Germinal center (tissue), 1 donor: Measurements from ENCODE around the gene R3HDM2.
"Not testable (repeated sequence)": the region's sequence is repeated elsewhere in the genome, so short reads cannot be mapped to it uniquely, and the experiment has no call there.

Source experiments
- DNase-seq: peaks from one replicate; pipeline ENCODE4 v3.0.0; 2012; ENCODE audit warnings: mixed read lengths, low spot score

Gene R3HDM2

DNA sequence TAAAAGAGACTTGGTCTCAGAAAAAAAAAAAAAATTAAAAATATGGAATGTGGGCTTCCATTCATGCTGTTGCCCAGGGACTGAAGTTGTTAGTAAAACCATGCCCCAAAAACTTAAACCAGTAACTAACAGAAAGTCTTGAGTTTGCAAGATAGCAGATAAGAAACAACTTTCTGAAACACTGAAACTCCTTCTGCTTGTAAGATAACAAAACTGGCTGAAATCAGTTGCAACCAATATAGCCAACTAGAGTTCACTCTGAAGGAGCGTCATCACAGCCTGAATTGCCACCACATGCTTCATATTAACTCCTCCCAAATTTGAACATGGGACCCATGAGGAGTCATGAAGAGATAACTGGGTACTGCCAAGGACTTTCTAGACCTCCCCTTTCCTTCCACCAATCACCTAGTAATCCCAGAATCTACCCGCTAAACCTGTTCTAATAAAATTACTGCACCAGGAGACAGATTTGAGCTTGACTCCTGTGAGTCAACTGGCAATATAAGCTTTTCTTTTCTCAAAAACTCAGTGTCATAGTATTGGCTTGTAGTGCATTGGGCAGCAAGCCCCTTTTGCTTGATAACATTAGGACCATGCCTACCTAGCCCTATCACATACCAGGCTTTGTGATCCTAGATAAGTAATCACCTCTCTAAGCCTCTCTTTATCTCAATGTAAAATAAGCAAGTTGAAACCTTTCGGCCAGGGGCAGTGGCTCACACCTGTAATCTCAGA lies 53.6 kb downstream of the R3HDM2 start:
- DNase-seq = no peak

GRCh38 chr12:57372233-57372632 lies 58.6 kb downstream of the R3HDM2 start:
- no peak for DNase-seq

DNA sequence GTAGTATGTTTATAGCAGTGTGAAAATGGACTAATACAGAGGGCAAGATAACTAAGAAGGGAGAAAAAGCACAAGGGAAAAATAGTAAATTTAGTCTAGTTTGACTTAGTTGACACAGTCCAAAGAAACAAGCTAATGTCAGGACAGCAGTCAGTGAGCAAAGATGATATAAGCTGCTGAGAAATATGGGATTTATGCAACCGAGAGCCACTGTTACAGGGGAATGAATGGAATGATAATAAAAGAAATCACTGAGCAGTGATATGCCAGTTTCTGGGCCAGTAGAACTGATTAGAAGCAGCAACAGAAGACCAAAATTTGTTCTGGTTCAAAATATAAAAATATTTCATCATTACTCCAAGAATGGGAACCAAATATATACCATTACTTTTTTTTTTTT lies 60.1 kb downstream of the R3HDM2 start:
- no peak for DNase-seq

GRCh38 chr12:57370072-57370471 lies 60.8 kb downstream of the R3HDM2 start:
- no peak for DNase-seq

DNA sequence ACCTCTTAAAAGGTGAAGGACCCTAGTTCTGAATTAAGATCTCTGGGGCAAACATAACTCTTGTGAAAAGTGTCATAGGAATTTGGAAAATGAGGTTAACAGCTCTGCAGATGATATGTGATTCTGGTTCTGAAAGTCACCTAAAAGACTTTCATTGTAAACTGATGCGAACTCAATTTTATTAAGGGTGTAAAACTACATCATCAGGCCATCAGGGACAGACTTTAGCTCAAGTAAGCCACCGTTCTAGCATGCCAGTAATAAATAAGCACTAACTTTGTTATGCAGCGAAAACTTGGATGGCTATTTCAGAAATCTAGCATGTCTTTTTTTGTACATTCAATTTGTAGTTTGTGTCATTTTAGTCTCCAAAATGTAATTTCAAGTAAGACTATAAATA lies 61.6 kb downstream of the R3HDM2 start:
- no peak for DNase-seq

DNA sequence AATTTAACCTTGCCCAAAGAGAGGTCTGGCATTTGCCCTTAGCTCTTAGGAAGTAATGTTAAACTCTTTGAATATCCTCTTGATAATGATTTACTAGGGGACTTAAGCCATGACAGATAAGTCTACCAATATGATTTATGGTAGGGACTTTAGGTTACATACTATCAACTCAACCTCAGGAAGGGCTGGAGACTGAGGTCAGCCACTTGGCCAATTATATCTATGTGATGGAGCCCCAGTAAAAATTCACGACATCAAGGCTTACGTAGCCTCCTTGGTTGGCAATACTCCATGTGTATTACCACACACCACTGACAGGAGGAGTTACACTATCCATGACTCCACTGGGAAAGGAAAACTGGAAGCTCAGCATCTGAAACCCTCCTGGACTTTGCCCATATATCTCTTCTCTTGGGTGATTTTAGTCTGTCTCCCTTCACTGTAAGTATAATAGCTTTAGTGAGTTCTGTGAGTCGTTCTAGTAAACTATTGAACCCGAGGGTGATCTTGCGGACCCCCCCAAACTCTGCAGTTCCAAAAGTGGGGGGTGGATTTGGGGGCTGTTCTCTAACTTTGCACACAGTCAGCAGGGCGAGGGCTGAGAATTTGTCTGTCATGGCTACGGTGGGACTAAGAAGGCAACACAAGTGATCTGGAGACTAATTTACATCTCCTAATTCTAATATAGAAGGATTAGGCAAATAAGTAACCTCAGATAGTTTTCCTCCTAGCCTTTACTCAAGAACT lies 62.3 kb downstream of the R3HDM2 start:
- DNase-seq = no peak

GRCh38 chr12:57367121-57367520 lies 63.7 kb downstream of the R3HDM2 start:
- DNase-seq = no peak

- no peak for DNase-seq
These were observed 64.5 kb downstream of the R3HDM2 start for GRCh38 chr12:57366315-57366714.

DNA sequence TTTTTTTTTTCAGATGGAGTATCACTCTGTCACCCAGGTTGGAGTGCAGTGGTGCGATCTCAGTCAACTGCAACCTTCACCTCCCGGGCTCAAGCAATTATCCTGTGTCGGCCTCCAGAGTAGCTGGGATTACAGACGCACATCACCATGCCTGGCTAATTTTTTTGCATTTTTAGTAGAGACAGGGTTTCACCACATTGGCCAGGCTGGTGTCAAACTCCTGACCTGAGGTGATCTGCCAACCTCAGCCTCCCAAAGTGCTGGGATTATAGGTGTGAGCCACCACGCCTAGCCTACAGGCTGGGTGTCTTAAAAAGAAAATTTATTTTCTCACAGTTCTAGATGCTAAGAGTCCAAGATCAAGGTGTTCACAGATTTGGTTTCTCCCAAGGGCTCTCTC lies 66.7 kb downstream of the R3HDM2 start:
- not testable (repeated sequence) for DNase-seq

DNA sequence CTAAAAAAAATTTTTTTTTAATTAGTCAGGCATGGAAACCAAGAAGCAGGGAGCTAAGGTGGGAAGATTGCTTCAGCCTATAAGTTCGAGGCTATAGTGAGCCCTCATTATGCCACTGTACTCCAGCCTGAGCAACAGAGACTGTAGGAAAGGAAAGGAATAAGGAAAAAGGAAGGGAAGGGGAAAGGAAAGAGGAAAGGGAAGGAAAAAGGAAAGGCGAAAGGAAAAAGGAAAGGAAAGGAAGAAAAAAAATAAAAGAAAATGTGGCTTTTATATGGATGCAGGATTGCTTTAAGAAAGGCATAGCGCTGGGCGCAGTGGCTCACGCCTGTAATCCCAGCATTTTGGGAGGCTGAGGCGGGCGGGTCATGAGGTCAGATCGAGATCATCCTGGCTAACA lies 70.4 kb downstream of the R3HDM2 start:
- DNase-seq = no peak

- DNase-seq = no peak
These were observed 72.2 kb downstream of the R3HDM2 start for GRCh38 chr12:57358646-57359045.

- no peak for DNase-seq
These were observed 75.1 kb downstream of the R3HDM2 start for GRCh38 chr12:57355734-57356133.

GRCh38 chr12:57352166-57352565 lies 78.7 kb downstream of the R3HDM2 start:
- no peak for DNase-seq

DNA sequence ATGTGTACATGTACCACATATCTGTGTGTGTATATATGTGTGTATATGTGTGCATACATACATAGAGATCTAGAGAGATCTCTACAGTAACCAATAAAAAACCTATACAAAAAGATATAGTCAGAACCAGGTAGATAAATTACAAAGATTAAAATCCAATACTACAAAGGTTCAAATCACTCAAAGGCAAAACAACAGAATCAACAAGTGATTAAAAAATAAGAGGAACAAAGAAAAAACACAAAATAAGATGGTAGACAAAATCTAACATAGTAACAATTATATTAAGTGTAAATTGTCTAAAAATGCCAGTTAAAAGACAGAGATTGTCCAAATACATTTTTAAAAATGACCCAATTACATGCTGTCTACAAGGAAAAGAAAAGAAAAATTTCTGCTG lies 83.6 kb downstream of the R3HDM2 start:
- DNase-seq = no peak

- no peak for DNase-seq
These were observed 87.0 kb downstream of the R3HDM2 start for GRCh38 chr12:57343703-57344378.

DNA sequence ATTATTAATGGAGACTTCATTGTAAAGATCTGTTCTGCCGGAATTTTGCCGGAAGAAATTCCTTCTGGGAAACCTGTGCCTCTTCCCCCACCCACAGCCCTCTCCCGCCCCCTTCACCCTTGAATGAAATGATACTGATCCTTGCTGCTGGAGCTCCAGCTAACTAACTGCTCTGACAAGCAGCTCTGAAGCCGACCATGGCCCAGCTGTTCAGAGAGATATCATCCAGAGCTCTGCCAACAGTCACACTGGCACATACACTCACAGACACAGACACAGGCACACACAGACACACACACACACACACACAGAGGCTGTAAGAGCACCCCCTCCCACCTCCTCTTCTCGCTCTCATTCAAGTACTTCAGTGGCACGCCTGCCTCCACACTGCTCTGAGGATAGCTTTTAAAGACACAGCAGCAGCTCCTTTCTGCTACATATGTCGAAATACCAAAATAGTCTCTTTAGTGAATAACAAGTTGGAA lies 88.6 kb downstream of the R3HDM2 start:
- no peak for DNase-seq

DNA sequence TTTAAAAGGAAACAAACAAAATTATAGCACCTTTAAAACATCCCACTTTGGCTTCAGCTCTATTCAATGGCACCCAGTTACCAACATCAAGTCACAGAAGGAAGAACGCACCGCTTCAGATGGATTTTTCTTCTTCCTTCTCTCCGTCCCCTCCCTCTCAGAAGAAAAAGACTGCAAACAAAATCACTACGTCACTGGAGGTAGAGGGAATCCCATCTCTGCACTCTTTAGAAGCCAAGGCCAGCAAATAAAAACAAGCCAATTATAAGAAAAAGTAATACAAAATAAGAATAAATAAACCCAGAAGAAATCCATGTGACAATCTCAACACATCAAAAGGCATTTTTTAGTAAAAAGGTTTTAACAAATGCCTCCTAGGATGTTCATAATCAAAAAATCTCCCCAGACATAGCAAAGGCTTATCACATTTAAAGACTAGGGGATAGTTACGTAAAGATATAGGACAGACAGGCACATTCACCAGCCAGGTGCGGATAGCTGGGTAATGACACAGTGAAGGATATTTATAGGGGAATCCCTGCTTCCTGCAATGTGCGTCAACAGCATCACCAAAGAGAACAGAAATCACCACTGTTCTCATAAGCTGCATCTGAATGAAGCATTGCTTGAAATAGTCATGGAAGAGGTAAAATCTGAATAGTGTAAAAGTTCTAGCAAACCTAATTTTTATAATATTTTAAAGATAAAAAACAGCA lies 89.4 kb downstream of the R3HDM2 start:
- no peak for DNase-seq

DNA sequence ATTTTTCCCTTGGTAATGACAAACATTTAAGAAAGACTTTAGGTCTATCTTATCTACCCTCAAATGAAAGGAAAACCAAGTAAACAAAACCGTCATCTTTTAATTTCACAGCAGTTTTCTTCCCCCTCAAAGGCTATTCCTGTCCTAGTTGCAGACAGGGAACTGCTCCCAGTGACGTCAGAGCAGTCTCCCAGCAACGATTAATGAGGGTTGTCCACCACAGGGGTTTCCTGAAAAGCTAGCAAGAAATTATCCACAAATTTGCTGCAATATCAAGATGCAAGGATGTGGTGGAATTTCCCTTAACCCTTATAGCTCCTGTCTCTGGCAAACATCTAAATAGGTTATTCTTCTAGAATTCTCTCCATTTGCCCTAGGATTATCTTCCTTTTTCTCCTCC lies 90.7 kb downstream of the R3HDM2 start:
- no peak for DNase-seq

- not testable (repeated sequence) for DNase-seq
These were observed 94.5 kb downstream of the R3HDM2 start for GRCh38 chr12:57336299-57336698.

DNA sequence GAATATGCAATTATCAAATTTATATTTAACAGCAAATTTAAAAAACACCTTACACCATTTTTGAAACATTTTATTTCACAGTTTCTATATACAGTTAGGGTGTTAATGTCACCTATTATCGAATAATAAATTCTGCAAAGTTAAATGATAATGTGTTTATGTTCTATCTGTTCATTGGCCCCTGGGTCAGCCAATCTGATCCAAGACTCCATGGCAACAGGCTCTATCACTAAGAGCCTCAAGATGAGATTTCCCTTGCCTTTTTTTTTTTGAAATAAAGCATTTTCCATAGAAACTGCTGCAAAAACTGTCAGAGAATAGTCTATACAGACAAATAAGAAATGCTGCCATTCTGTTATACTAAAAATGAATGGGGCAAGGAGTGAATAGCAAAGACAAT lies 96.6 kb downstream of the R3HDM2 start:
- no peak for DNase-seq

- DNase-seq = no peak
These were observed 98.1 kb downstream of the R3HDM2 start for GRCh38 chr12:57332646-57333312.

- no peak for DNase-seq
These were observed 99.9 kb downstream of the R3HDM2 start for GRCh38 chr12:57330992-57331391.
